ENCODE data around the gene THOC6. TPM values are rescaled to one million over a fixed set of nuclear protein-coding genes. Genes with fewer than 3 reads are reported as not detected.

THOC6 gene
- total RNA-seq, 6 experiments from 2014 or later: 7.7 to 15.7 (median 9.7) TPM

DNA sequence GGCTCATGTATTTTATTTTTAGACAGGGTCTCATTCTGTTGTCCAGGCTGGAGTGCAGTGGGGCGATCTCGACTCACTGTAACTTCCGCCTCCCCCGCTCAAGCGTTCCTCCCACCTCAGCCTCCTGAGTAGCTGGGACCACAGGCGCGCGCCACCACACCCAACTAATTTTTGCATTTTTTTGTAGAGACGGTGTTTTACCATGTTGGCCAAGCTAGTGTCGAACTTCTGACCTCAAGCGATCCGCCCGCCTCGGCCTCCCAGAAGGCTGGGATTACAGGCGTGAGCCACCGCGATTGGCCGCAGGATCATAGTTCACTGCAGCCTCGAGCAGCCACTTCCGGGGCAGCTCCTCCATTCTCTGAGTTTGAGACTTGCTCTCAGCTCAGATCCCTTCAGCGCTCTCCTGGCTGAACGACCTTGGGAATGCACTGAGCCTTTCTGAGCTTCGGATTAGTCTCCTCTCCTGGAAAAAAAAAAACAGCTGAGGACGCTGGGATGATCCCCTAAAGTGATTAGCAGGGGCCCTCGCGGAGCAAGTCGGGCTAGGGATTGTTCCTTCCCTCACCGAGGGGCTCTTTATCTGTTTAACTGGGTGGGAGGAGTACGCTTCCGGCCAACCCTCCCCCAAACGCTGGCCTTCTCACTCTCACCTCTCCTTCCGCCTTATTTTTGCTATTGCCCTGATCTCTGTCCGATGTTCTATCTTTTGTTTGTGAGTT lies 42.5 kb upstream of the THOC6 start:
- intact Hi-C loops (cut with DNase I): no loop called here
- no peaks in the 10 kb centered on the region for H3K36me3 ChIP-seq
- ATAC-seq (no peak), DNase-seq (no peak)
- no peak overlapping the region for H3K27ac ChIP-seq
- H3K4me3 ChIP-seq: no peak overlapping the region
- H3K27me3 ChIP-seq: no peaks in the 10 kb centered on the region
- H3K9me3 ChIP-seq: no peaks in the 10 kb centered on the region
- peaks cover 0 to 41% (median 10%) of the 10 kb centered on the region in 4 donors for H3K4me1 ChIP-seq
- TF ChIP-seq, protein P1, sequence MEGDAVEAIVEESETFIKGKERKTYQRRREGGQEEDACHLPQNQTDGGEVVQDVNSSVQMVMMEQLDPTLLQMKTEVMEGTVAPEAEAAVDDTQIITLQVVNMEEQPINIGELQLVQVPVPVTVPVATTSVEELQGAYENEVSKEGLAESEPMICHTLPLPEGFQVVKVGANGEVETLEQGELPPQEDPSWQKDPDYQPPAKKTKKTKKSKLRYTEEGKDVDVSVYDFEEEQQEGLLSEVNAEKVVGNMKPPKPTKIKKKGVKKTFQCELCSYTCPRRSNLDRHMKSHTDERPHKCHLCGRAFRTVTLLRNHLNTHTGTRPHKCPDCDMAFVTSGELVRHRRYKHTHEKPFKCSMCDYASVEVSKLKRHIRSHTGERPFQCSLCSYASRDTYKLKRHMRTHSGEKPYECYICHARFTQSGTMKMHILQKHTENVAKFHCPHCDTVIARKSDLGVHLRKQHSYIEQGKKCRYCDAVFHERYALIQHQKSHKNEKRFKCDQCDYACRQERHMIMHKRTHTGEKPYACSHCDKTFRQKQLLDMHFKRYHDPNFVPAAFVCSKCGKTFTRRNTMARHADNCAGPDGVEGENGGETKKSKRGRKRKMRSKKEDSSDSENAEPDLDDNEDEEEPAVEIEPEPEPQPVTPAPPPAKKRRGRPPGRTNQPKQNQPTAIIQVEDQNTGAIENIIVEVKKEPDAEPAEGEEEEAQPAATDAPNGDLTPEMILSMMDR (IDR thresholded peaks at IDR 0.05): no peak
- no peak for TF ChIP-seq POLR2A (IDR thresholded peaks at IDR 0.05)
- WGBS (ENCODE audit: insufficient coverage, low coverage, low lambda C conversion rate, missing lambda C conversion rate): 59% methylated on average over 31 of the region's 33 CpGs

- Histone ChIP-seq H3K27me3 (no peaks in the 10 kb centered on the region), H3K27ac (no peak overlapping the region), H3K36me3 (no peaks in the 10 kb centered on the region), H3K9me3 (no peaks in the 10 kb centered on the region), H3K4me3 (no peak overlapping the region), H3K4me1 (peaks cover 0 to 39% (median 10%) of the 10 kb centered on the region in 4 donors)
- WGBS (ENCODE audit: insufficient coverage, low coverage, low lambda C conversion rate, missing lambda C conversion rate): 70% methylated on average over 4 of the region's 4 CpGs
- TF ChIP-seq, protein P1 (IDR thresholded peaks at IDR 0.05): no peak
- TF ChIP-seq POLR2A (IDR thresholded peaks at IDR 0.05): no peak
- DNase-seq (no peak), ATAC-seq (no peak)
- intact Hi-C loops (cut with DNase I): no loop called here
Observed at GRCh38 chr16:2981899-2982250, 42.0 kb upstream of the THOC6 start.

GRCh38 chr16:2982402-2982801 lies 41.4 kb upstream of the THOC6 start:
- H3K4me3 ChIP-seq: no peak overlapping the region
- peaks cover 0 to 34% (median 7%) of the 10 kb centered on the region in 4 donors for H3K4me1 ChIP-seq
- H3K9me3 ChIP-seq: no peaks in the 10 kb centered on the region
- ATAC-seq (no peak), DNase-seq (no peak)
- WGBS (ENCODE audit: insufficient coverage, low coverage, low lambda C conversion rate, missing lambda C conversion rate): 77% methylated on average over 5 of the region's 5 CpGs
- TF ChIP-seq, protein P1 (IDR thresholded peaks at IDR 0.05): no peak
- no peak for TF ChIP-seq POLR2A (IDR thresholded peaks at IDR 0.05)
- intact Hi-C loops (cut with DNase I): no loop called here
- no peaks in the 10 kb centered on the region for H3K36me3 ChIP-seq
- H3K27me3 ChIP-seq: no peaks in the 10 kb centered on the region
- H3K27ac ChIP-seq: no peak overlapping the region

DNA sequence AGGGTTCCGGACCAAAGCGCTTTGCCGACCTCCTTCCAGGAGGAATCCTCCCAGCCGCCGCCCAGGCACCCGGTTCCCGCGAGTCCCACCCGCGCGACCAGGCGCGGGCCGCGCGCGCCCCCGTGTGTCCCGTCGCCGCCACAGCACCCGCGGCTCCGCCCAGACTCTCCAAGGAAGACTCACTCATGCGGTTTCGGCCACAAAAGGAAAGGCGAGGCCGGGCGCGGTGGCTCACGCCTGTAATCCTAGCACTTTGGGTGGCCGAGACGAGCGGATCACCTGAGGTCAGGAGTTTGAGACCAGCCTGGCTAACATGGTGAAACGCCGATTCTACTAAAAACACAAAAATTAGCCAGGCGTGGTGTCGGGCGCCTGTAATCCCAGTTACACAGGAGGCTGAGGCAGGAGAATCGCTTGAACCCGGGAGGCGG lies 40.1 kb upstream of the THOC6 start:
- H3K27me3 ChIP-seq: no peaks in the 10 kb centered on the region
- no peak overlapping the region for H3K4me3 ChIP-seq
- DNase-seq (peak; percentile 72 to 79 (median 77)), ATAC-seq (peak; percentile 62 to 74 (median 68))
- 16% methylated on average over 21 of the region's 42 CpGs for WGBS (ENCODE audit: insufficient coverage, low coverage, low lambda C conversion rate, missing lambda C conversion rate)
- no peak for TF ChIP-seq POLR2A (IDR thresholded peaks at IDR 0.05)
- TF ChIP-seq, protein P1 (IDR thresholded peaks at IDR 0.05): peak; percentile 84 to 98 (median 94)
- intact Hi-C loops (cut with DNase I): no loop called here
- H3K36me3 ChIP-seq: no peaks in the 10 kb centered on the region
- H3K27ac ChIP-seq: no peak overlapping the region
- peaks cover 0 to 31% (median 5%) of the 10 kb centered on the region in 4 donors for H3K4me1 ChIP-seq
- no peaks in the 10 kb centered on the region for H3K9me3 ChIP-seq
